IMR-90 (cell line): Measurements from ENCODE around the gene SRRM3.

ENCODE experiments used
- CTCF ChIP-seq: conservative IDR thresholded peaks from 2 replicates; pipeline ENCODE4 v1.5.1; 2012; ENCODE audit warnings: mild to moderate bottlenecking, low read depth, low read length, improper control_type of control experiment
- ELK1 ChIP-seq: fragments of 150-350 bp; IDR thresholded peaks from 2 replicates; pipeline ENCODE4 v1.6.1; 2016; ENCODE audit warnings: low read depth, mild to moderate bottlenecking, low read length, moderate library complexity, borderline replicate concordance
- MAFK ChIP-seq: IDR thresholded peaks from 2 replicates; pipeline ENCODE4 v1.6.1; 2012; ENCODE audit warnings: low read depth, low read length, improper control_type of control experiment
- POLR2A ChIP-seq: IDR thresholded peaks from 2 replicates; pipeline ENCODE4 v1.6.1; 2012; ENCODE audit warnings: mild to moderate bottlenecking, low read depth, low read length
- RAD21 ChIP-seq: IDR thresholded peaks from 2 replicates; pipeline ENCODE4 v1.6.1; 2012; ENCODE audit warnings: low read length, improper control_type of control experiment
- RFX5 ChIP-seq: IDR thresholded peaks from 2 replicates; pipeline ENCODE4 v1.8.0; 2012; ENCODE audit warnings: low read depth, mild to moderate bottlenecking, low read length, moderate library complexity
- USF2 ChIP-seq: fragments of 150-350 bp; IDR thresholded peaks from 2 replicates; pipeline ENCODE4 v1.6.1; 2017; ENCODE audit warnings: mild to moderate bottlenecking, antibody characterized with exemption, low read length, low read depth

- TF ChIP-seq CTCF (no peak), ELK1 (no peak), POLR2A (no peak), MAFK (no peak), USF2 (no peak), RAD21 (no peak), RFX5 (no peak)
These were observed 66.7 kb downstream of the SRRM3 start for GRCh38 chr7:76268376-76268775.
